Sigmoid colon (tissue), 7 donors: ENCODE results near the gene PDS5B. TPM values are rescaled to one million over a fixed set of nuclear protein-coding genes. Genes with fewer than 3 reads are reported as not detected.
"Not testable (repeated sequence)": the region's sequence is repeated elsewhere in the genome, so short reads cannot be mapped to it uniquely, and the experiment has no call there.

Source experiments
- DNase-seq: peaks from one replicate; pipeline ENCODE4 v3.0.0-alpha.2; 2019
- H3K27ac ChIP-seq, 4 donors: fragments of 200-600 bp; sonication (generic); one replicate each; pipeline ENCODE4 v1.5.1; 2016 to 2019; ENCODE audit warnings: mild to moderate bottlenecking in 1 of 4
- H3K27me3 ChIP-seq, 3 donors: fragments of 200-600 bp; sonication (generic); one replicate each; pipeline ENCODE4 v1.5.1; 2019; ENCODE audit warnings: mild to moderate bottlenecking in 1 of 3
- H3K36me3 ChIP-seq, 4 donors: fragments of 200-600 bp; sonication (generic); one replicate each; pipeline ENCODE4 v1.5.1; 2016 to 2019
- H3K4me1 ChIP-seq, 4 donors: fragments of 200-600 bp; sonication (generic); one replicate each; pipeline ENCODE4 v1.5.1; 2017 to 2019
- H3K4me3 ChIP-seq, 4 donors: fragments of 200-600 bp; sonication (generic); one replicate each; pipeline ENCODE4 v1.5.1; 2017 to 2019; ENCODE audit warnings: mild to moderate bottlenecking in 2 of 4, moderate library complexity in 1 of 4
- H3K9me3 ChIP-seq, 4 donors: fragments of 200-600 bp in 3 of 4; sonication (generic) in 3 of 4; one replicate each; pipeline versions ENCODE4 v1.5.1 to v1.6.1; 2013 to 2019
- CTCF ChIP-seq, 4 experiments: fragments of 450-650 bp in 3 of 4; fragments of 200-600 bp in 1 of 4; IDR thresholded peaks; one replicate each; pipeline ENCODE4 v1.5.1; 2016 to 2019; ENCODE audit warnings: antibody characterized with exemption in 4 of 4, mild to moderate bottlenecking in 3 of 4, moderate library complexity in 2 of 4
- EP300 ChIP-seq, 4 donors: sonication (generic); formaldehyde crosslinking; IDR thresholded peaks; one replicate each; pipeline ENCODE4 v1.6.1; 2017; ENCODE audit warnings: antibody characterized with exemption in 4 of 4
- POLR2A ChIP-seq, 2 donors: fragments of 450-650 bp; IDR thresholded peaks; one replicate each; pipeline ENCODE4 v1.6.1; 2016; ENCODE audit warnings: antibody characterized with exemption in 2 of 2, mild to moderate bottlenecking in 2 of 2, moderate library complexity in 2 of 2
- POLR2AphosphoS5 ChIP-seq, 4 donors: sonication (generic); formaldehyde crosslinking; IDR thresholded peaks; one replicate each; pipeline ENCODE4 v1.6.1; 2017; ENCODE audit warnings: antibody characterized with exemption in 4 of 4
- WGBS, 2 donors: extraction: QIAGEN DNeasy Blood & Tissue Kit; methylation state at CpG; one replicate each; pipeline ENCODE4 v1.1.7; 2013; 5-methylcytosine and 5-hydroxymethylcytosine counted together
- intact Hi-C: fragments of 100-400 bp; cut with DNase I; formaldehyde crosslinking; loops from one replicate; pipeline ENCODE4 v1.15.1; 2023
- polyA plus RNA-seq, 3 donors: library from polyadenylated mRNA; stranded (reverse); fragments of 200-250 nt; gene quantifications; one replicate each; pipeline ENCODE4 v1.2.3, GENCODE V29; 2013
- total RNA-seq, 4 donors: library from RNA; depleted of rRNA; stranded (reverse); fragments of >200 nt; gene quantifications; one replicate each; pipeline ENCODE4 v1.1.0, GENCODE V29; 2016
- donor health status: healthy with polysubstance abuse.
- donor health status: Bipolar disorder and iron deficiency.
- donor health status: healthy.

PDS5B gene
- total and polyA plus RNA-seq, 7 donors = 3.6 to 65.0 (median 52.8) TPM

GRCh38 chr13:32553720-32554119 is 32.5 kb upstream of the PDS5B start:
- Histone ChIP-seq H3K4me3 (no peak overlapping the region), H3K27me3 (no peaks in the 10 kb centered on the region), H3K4me1 (no peaks in the 10 kb centered on the region), H3K36me3 (no peaks in the 10 kb centered on the region), H3K9me3 (no peaks in the 10 kb centered on the region), H3K27ac (no peak overlapping the region)
- TF ChIP-seq EP300 (IDR thresholded peaks at IDR 0.05) = no peak
- DNase-seq = no peak
- intact Hi-C loops = no loop called here
- WGBS, 2 donors = 91 to 94% methylated on average over 1 of the region's 1 CpG

GRCh38 chr13:32555613-32556012 is 30.6 kb upstream of the PDS5B start:
- H3K36me3 ChIP-seq = no peaks in the 10 kb centered on the region
- no peaks in the 10 kb centered on the region for H3K9me3 ChIP-seq
- no peak for DNase-seq
- no peak overlapping the region for H3K4me3 ChIP-seq
- no peaks in the 10 kb centered on the region for H3K4me1 ChIP-seq
- WGBS, 2 donors = 94 to 98% methylated on average over 2 of the region's 2 CpGs
- H3K27me3 ChIP-seq = no peaks in the 10 kb centered on the region
- no peak overlapping the region for H3K27ac ChIP-seq
- intact Hi-C loops = no loop called here
- TF ChIP-seq POLR2AphosphoS5 (IDR thresholded peaks at IDR 0.05) = no peak
- TF ChIP-seq EP300 (IDR thresholded peaks at IDR 0.05) = no peak
- TF ChIP-seq POLR2A (IDR thresholded peaks at IDR 0.05) = no peak
- TF ChIP-seq CTCF (IDR thresholded peaks at IDR 0.05) = no peak

- intact Hi-C loops, H3K4me1 ChIP-seq, H3K27ac ChIP-seq, H3K36me3 ChIP-seq, H3K4me3 ChIP-seq, H3K27me3 ChIP-seq, DNase-seq: not testable (repeated sequence)
- WGBS, 2 donors = 95 to 100% methylated on average over 1 of the region's 1 CpG
- peaks cover 0 to 13% (median under 1%) of the 10 kb centered on the region in 4 donors for H3K9me3 ChIP-seq
Observed at GRCh38 chr13:32560842-32561241, 25.4 kb upstream of the PDS5B start.

GRCh38 chr13:32575687-32576086 is 10.6 kb upstream of the PDS5B start:
- 76 to 97% methylated on average over 3 to 4 of the region's 4 CpGs for WGBS, 2 donors
- intact Hi-C loops, DNase-seq, H3K9me3 ChIP-seq, H3K4me1 ChIP-seq, H3K27ac ChIP-seq, H3K4me3 ChIP-seq, H3K36me3 ChIP-seq, H3K27me3 ChIP-seq: not testable (repeated sequence)

- intact Hi-C loops = no loop called here
- H3K4me1 ChIP-seq = no peaks in the 10 kb centered on the region
- TF ChIP-seq POLR2A (IDR thresholded peaks at IDR 0.05) (no peak), CTCF (IDR thresholded peaks at IDR 0.05) (no peak), EP300 (IDR thresholded peaks at IDR 0.05) (no peak), POLR2AphosphoS5 (IDR thresholded peaks at IDR 0.05) (no peak)
- no peak overlapping the region for H3K4me3 ChIP-seq
- no peaks in the 10 kb centered on the region for H3K36me3 ChIP-seq
- peaks cover 0 to 6% (median 0%) of the 10 kb centered on the region in 4 donors for H3K9me3 ChIP-seq
- no peak for DNase-seq
- 98% methylated on average over 3 of the region's 3 CpGs for WGBS, 2 donors
- no peaks in the 10 kb centered on the region for H3K27me3 ChIP-seq
- no peak overlapping the region for H3K27ac ChIP-seq
Observed at GRCh38 chr13:32577032-32577431, 9.2 kb upstream of the PDS5B start.

GRCh38 chr13:32581177-32581786 is 5.0 kb upstream of the PDS5B start:
- no peak for TF ChIP-seq POLR2AphosphoS5 (IDR thresholded peaks at IDR 0.05)
- no peak for TF ChIP-seq EP300 (IDR thresholded peaks at IDR 0.05)
- TF ChIP-seq POLR2A (IDR thresholded peaks at IDR 0.05) = no peak
- peak in 3 of 4 experiments; percentile 5 to 59 (median 34) for TF ChIP-seq CTCF (IDR thresholded peaks at IDR 0.05)
- 50 to 63% methylated on average over 3 of the region's 3 CpGs for WGBS, 2 donors
- H3K27me3 ChIP-seq = no peaks in the 10 kb centered on the region
- H3K4me3 ChIP-seq = no peak overlapping the region
- peaks cover 0 to 6% (median 5%) of the 10 kb centered on the region in 4 donors for H3K4me1 ChIP-seq
- intact Hi-C loops = loop anchor here (5.0 to 10.0 kb wide), 3 partner anchors 199 to 669 kb away; no protein-coding TSS in a partner anchor
- no peak overlapping the region for H3K27ac ChIP-seq
- peaks cover 0 to 6% (median 0%) of the 10 kb centered on the region in 4 donors for H3K9me3 ChIP-seq
- no peak for DNase-seq
- H3K36me3 ChIP-seq = no peaks in the 10 kb centered on the region
